Dedifferentiated amniotic fluid mesenchymal stem cell (primary cell): ENCODE data around the gene INTS2.
"Not testable (repeated sequence)": the region's sequence is repeated elsewhere in the genome, so short reads cannot be mapped to it uniquely, and the experiment has no call there.

ENCODE experiments used
- DNase-seq: peaks from one replicate; pipeline ENCODE4 v3.0.0-alpha.2; 2016; ENCODE audit errors: extremely low spot score

INTS2 gene

DNA sequence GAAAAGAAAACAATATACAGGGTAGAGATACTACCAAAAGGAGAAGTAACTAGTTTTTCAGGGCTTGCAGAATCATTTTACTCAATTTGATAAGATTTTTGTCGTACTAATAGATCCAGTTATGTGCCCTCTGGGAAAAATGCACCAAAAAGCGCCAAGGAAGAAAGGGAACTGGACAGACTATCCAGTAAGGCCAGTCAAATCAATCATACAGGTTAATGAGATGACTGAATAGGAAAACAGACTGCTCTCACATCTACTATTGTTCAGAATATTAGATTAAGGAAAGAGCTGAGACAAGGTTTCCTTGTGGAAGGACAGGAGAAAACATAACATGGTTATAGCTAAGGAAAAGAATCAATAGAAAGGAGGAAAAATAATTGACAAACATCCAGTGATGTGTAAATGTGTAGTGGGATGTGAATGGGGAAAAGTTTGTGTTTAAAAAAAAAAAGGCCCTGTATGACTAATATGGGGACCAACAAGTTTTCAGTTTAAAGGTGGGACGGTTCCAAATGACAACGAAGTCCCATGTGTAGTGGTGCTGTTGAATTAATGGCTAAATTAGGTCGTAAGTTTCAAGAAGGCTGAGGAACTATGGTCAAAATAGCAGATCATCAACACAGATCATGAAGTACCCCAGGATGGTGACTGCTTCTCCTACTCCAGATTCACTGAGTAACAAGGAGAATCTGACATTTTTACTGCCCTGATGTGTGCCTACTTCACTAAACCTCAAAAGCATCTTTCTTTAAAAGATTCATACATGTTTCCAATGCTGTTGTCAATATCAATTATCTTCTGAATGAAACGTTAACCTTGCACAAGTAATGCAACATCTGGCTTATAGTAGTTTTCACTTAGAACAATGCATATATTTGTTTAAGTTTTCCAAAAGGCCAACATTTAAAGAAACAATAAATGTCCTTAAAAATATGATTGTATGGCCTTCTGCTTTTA is 105.2 kb downstream of the INTS2 start:
- no peak for DNase-seq

DNA sequence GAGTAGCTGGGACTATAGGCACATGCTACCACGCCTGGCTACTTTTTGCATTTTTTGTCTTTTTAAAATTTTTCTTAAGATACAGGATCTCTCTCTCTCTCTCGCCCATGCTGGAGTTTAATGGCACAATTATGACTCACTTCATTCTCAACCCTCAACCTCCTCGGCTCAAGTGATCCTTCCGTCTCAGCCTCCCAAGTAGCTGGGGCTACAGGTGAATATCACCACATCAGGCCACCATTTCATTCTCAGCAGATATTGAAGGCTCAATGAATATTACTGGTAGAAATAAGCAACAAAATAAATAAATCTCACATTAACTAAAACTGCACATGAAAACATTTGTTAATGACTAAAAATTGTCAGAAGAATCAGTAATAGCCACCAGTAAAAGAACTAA is 106.1 kb downstream of the INTS2 start:
- no peak for DNase-seq

DNA sequence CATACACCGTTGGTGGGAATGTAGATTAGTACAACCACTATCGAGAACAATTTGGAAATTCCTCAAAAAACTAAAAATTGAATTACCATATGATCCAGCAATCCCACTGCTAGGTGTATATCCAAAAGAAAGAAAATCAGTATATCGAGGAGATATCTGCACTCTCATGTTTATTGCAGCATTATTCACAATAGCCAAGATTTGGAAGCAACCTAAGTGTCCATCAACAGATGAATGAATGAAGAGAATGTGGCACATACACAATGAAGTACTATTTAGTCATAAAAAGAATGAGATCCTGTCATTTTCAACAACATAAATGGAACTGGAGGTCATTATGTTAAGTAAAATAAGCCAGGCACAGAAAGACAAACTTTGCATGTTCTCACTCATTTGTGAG is 108.5 kb downstream of the INTS2 start:
- DNase-seq = not testable (repeated sequence)

DNA sequence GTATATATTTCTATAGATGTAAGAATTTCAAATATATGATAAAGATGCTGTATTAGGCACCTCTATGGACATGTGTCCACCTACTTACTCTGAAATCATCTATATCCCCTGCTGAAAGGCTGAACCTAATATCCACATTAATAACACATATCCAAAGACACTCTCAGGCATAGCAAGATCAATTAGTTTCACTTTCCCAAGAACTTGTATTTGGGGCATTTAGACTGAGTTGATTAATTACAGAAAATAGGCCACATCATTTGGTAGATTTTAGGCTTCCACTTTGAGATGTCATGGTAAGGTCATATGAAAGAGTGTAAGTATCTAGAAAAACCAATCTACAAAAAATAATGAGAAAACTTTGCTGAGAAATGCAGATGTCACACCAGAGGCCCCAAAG is 109.6 kb downstream of the INTS2 start:
- no peak for DNase-seq

- no peak for DNase-seq
These were observed 110.3 kb downstream of the INTS2 start for GRCh38 chr17:61817452-61817851.

GRCh38 chr17:61816538-61816937 is 111.2 kb downstream of the INTS2 start:
- no peak for DNase-seq

- DNase-seq = no peak
These were observed 111.8 kb downstream of the INTS2 start for GRCh38 chr17:61815863-61816503.
